ENCODE results near the gene COBL.
A peak's percentile ranks its signal among the peaks of the same experiment; 100 is the strongest.

Gene COBL

GRCh38 chr7:51306761-51307160, 9.8 kb downstream of the COBL start:
- no peak for DNase-seq (ENCODE audit: low spot score)

- DNase-seq (ENCODE audit: low spot score) = peak; percentile 20
These were observed 11.9 kb downstream of the COBL start for GRCh38 chr7:51304729-51305128.

- no peak for DNase-seq (ENCODE audit: low spot score)
These were observed 13.5 kb downstream of the COBL start for GRCh38 chr7:51303142-51303525.

GRCh38 chr7:51301806-51302205, 14.8 kb downstream of the COBL start:
- DNase-seq (ENCODE audit: low spot score) = no peak

GRCh38 chr7:51300762-51301674, 15.6 kb downstream of the COBL start:
- DNase-seq (ENCODE audit: low spot score) = no peak

DNA sequence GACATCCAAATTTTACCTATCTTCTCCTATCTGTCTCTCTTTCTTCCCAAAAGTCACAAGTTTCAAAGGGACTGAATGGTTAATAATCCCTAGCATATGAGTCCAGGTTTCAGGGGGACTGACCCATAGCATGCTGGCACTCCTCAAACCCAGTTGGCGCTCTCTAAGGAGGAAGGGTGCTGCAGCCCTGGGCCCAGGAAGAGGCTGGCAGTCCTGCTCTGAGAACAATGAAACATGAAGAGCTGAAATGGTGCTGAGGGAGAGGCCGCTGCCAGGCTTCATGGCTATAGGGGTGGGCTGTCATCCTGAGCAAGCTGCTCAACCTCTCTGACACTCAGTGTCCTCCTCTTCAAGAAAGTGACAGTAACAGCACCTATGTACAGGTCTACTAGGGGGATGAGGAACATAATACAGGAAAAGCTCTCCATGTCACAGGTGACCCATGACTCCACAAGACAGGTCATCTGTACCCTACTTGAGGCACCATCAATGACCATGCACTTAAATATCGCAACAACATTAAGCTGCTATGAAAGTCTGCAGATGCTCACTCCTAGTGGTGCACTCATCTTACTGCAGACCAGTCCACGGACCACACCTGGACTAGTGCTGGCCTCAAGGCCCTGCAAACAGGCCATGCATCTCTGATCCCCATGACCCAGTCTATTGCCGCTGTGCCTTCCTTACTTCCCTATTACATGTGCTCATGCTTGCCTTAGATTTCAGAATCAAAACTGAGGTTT, 17.0 kb downstream of the COBL start:
- DNase-seq (ENCODE audit: low spot score) = no peak

GRCh38 chr7:51298912-51299311, 17.7 kb downstream of the COBL start:
- DNase-seq (ENCODE audit: low spot score) = no peak

GRCh38 chr7:51297986-51298385, 18.6 kb downstream of the COBL start:
- no peak for DNase-seq (ENCODE audit: low spot score)

GRCh38 chr7:51295440-51296245, 21.0 kb downstream of the COBL start:
- DNase-seq (ENCODE audit: low spot score) = no peak

- DNase-seq (ENCODE audit: low spot score) = no peak
These were observed 24.0 kb downstream of the COBL start for GRCh38 chr7:51292596-51292995.

GRCh38 chr7:51290702-51291540, 25.7 kb downstream of the COBL start:
- DNase-seq (ENCODE audit: low spot score) = no peak

DNA sequence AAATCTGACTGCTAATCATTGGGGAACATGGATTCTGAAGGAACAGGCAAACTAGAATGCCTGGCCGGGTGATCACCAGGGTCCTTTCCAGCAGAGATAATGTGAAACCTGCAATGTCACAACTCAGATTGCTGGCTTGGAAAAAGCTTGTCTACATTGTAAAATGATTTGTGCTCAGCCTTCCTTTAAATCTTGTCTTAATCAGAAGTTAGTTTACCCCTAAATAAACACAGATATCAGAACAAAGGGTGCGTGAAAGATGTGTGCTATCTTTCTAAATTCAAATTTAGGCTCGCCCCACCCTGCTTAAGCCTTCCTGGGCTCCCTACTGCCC, 26.3 kb downstream of the COBL start:
- no peak for DNase-seq (ENCODE audit: low spot score)

DNA sequence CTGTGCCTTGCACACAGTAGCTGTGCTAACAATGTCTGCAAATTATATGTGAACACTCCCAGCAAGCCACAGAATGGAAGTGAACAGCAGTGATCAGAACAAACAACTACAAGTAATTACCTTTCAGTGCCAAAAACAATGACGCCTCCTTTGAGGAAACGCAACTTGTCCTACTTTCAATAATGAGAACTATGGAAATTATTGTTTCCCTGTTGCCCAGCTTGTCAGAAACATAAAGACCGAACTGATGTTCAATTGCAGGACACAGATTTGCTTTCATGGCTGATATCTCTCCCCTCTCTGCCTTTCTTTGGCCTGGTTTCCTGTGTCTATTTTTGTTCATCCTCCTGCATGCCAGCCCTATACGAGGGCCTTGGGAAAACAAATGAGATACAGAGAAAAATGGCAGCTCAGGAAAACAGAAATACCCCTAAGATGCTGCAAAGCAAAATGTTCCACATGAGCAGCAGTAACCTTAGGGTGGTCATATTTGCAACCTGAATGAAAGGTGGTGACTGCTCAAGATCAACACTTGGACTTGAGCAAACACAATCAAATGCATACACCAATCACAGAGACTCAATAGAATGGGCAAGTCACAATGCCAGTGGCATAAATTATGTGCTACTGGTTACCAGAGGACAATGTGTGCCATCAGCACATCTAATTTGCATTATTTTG, 26.8 kb downstream of the COBL start:
- no peak for DNase-seq (ENCODE audit: low spot score)

DNA sequence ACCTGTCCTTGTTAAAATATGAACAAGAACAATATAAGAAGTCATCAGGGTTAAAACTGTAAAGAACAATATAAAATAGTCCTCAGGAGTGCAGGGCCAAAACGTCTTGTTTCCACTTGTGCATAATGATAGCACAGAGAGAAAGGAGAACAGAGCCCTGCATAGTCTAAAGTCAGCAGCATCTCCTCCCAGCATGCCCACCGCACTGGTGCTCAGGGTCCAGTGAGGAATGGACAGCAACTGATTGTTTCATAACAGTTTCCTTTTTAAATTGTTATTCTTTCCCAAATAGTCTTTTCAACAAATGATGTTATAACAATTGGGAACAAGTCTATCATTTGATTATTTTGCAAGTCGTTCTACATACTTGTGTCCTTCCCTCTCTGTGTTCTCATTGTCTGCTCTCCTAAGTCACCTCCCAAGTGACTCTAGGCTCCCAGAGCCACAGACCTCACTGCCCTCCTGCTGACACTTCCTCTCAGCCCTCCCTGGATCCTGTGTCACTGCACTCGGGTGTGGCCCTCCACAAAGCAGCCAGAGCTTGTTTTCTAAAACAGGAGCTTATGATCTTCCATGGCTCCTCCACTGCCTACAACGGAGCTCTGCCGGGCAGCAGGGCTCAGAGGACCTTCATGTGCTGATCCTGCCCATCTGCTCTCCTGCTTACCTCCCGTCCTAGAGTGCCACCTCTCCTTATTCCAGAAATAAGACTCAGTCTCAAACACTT, 27.6 kb downstream of the COBL start:
- DNase-seq (ENCODE audit: low spot score) = no peak

DNA sequence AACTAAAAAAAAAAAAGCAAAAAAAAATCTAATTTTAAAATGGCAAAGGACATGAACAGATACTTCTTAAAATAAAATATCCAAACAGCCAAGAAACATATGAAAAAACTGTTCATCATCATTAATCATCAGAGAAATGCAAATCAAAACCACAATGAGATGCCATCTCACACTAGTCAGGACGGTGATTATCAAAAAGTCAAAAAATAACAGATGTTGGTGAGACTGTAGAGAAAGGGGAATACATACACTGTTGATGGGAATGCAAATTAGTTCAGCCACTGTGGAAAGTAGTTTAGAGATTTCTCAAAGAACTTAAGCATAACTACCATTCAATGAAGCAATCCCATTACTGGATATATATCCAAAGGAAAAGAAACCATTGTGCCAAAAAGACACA, 30.2 kb downstream of the COBL start:
- DNase-seq (ENCODE audit: low spot score) = peak; percentile 18

DNA sequence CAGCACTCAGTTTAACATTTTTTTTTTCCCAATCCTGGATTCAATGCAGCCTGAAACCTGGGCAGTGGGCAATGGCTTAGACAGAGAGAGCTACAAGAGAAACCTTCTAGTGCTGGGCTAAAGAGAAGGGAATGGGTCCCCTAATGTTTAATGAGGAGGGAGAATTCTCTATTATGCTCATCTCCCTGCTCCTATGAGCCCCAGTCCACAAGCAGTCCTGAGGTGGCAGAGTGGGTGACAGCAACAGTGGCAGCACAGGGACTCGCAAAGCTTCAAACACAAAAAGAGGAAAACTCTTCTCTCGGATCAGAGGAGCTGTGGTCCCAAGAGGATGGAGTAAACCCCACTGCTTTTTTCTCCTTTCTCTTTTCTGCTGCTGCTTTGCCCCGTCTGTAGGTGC, 36.5 kb downstream of the COBL start:
- no peak for DNase-seq (ENCODE audit: low spot score)

DNA sequence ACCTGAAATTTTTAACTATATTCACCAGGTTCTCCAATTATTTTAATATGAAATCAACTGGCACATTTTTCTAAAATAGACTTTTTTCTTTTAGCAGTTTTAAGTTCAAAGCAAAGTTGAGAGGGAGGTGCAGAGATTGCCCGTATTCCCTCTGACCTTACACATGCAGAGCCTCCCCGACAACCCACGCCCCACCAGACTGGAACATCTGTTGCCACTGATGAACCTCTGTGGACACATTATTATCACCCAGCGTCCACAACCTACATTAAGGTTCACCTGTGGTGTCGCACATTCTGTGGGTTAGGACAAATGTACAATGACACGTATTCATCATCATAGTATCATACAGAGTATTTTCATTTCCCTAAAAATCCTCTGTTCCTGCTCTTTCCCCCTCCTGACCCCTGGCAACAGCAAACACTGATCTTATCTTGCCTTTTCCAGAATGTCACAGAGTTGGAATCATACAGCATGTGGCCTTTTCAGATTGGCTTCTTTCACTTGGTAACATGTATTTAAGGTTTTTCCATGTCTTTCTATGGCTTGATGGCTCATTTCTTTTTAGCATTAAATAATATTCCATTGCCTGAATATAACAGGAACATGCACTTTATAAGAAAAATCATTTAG, 37.1 kb downstream of the COBL start:
- no peak for DNase-seq (ENCODE audit: low spot score)

- peak; percentile 61 for DNase-seq (ENCODE audit: low spot score)
These were observed 37.8 kb downstream of the COBL start for GRCh38 chr7:51278797-51279196.

GRCh38 chr7:51276967-51277366, 39.6 kb downstream of the COBL start:
- no peak for DNase-seq (ENCODE audit: low spot score)

GRCh38 chr7:51276091-51276605, 40.5 kb downstream of the COBL start:
- no peak for DNase-seq (ENCODE audit: low spot score)
